Loucy (cell line): ENCODE results near the gene CCDC171.
"Not testable (repeated sequence)": the region's sequence is repeated elsewhere in the genome, so short reads cannot be mapped to it uniquely, and the experiment has no call there.

Source experiments
- H2AFZ ChIP-seq: fragments of 200-600 bp; sonication (generic); 2 replicates; pipeline ENCODE4 v1.6.0; 2016; ENCODE audit warnings: antibody characterized with exemption, mild to moderate bottlenecking, low read length, moderate library complexity
- H3F3A ChIP-seq: fragments of 200-600 bp; 2 replicates; pipeline ENCODE4 v1.6.0; 2016; ENCODE audit warnings: antibody characterized with exemption, low read depth, mild to moderate bottlenecking
- H3K27me3 ChIP-seq: fragments of 200-600 bp; sonication (generic); 2 replicates; pipeline ENCODE4 v1.6.1; 2014; ENCODE audit warnings: low read length, mild to moderate bottlenecking; ENCODE audit not compliant: insufficient read depth, poor library complexity, severe bottlenecking
- H3K36me3 ChIP-seq: fragments of 200-600 bp; sonication (generic); 2 replicates; pipeline ENCODE4 v1.6.1; 2016; ENCODE audit warnings: low read length; ENCODE audit not compliant: insufficient read depth
- H3K4me1 ChIP-seq: fragments of 200-600 bp; sonication (generic); 2 replicates; pipeline ENCODE4 v1.5.1; 2014; ENCODE audit warnings: low read length, mild to moderate bottlenecking; ENCODE audit not compliant: insufficient read depth, poor library complexity, severe bottlenecking
- H3K4me2 ChIP-seq: fragments of 200-600 bp; sonication (generic); 2 replicates; pipeline ENCODE4 v1.6.0; 2014; ENCODE audit warnings: antibody characterized with exemption, low read length, low read depth, mild to moderate bottlenecking; ENCODE audit not compliant: poor library complexity, severe bottlenecking
- H3K4me3 ChIP-seq: fragments of 200-600 bp; sonication (generic); 2 replicates; pipeline ENCODE4 v1.5.1; 2014; ENCODE audit warnings: low read length, mild to moderate bottlenecking, mixed read lengths; ENCODE audit not compliant: poor library complexity, severe bottlenecking
- H3K79me2 ChIP-seq: fragments of 200-600 bp; sonication (generic); 2 replicates; pipeline ENCODE4 v1.6.1; 2014; ENCODE audit warnings: low read length; ENCODE audit not compliant: insufficient read depth
- H3K9ac ChIP-seq: fragments of 200-600 bp; sonication (generic); 2 replicates; pipeline ENCODE4 v1.6.0; 2014; ENCODE audit warnings: mild to moderate bottlenecking, low read depth, low read length, moderate library complexity; ENCODE audit not compliant: poor library complexity, severe bottlenecking
- H3K9me2 ChIP-seq: fragments of 200-600 bp; sonication (generic); replicated peaks from 2 replicates; pipeline ENCODE4 v1.6.1; 2016; ENCODE audit warnings: low read depth, low read length, mixed read lengths
- H3K9me3 ChIP-seq: fragments of 200-600 bp; sonication (generic); 2 replicates; pipeline ENCODE4 v1.6.1; 2014; ENCODE audit warnings: mild to moderate bottlenecking, antibody characterized with exemption, low read length, low read depth; ENCODE audit not compliant: insufficient read depth
- H4K20me1 ChIP-seq: fragments of 200-600 bp; sonication (generic); 2 replicates; pipeline ENCODE4 v1.6.0; 2014; ENCODE audit warnings: antibody characterized with exemption, low read length, mild to moderate bottlenecking; ENCODE audit not compliant: insufficient read depth, poor library complexity, severe bottlenecking
- EZH2phosphoT487 ChIP-seq: fragments of 200-600 bp; IDR thresholded peaks from 2 replicates; pipeline ENCODE4 v1.6.1; 2018; ENCODE audit warnings: antibody characterized with exemption, mild to moderate bottlenecking, moderate library complexity, borderline replicate concordance
- TF ChIP-seq, protein P1 (sequence below): fragments of 200-600 bp; sonication (generic); conservative IDR thresholded peaks from 2 replicates; pipeline ENCODE4 v1.5.1; 2014; ENCODE audit warnings: mild to moderate bottlenecking, antibody characterized with exemption, low read length

CCDC171 gene

DNA sequence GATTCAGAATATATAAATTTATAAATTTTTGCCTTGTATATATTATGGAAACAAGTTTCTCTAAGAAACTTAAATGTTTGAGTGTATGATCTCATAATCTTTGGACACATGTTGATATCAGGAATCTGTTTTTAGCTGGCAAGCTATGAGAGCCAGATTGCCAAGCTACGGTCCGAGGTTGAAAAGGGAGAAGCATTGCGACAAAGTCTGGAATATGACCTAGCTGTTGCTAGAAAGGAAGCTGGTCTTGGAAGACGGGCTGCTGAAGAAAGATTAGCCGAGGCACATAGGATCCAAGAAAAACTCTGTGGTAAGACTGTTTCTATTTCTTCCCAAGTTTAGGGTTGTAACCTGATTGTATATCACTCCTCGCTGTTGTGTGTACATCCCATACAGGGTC is 25.9 kb downstream of the CCDC171 start:
- Histone ChIP-seq H4K20me1 (no peaks in the 10 kb centered on the region), H3K79me2 (no peaks in the 10 kb centered on the region), H3K9me3 (no peaks in the 10 kb centered on the region), H2AFZ (no peak overlapping the region), H3K36me3 (peaks cover 31% of the 10 kb centered on the region), H3K4me1 (no peaks in the 10 kb centered on the region), H3K9me2 (no peaks in the 10 kb centered on the region), H3F3A (no peaks in the 10 kb centered on the region), H3K9ac (no peak overlapping the region), H3K4me2 (no peak overlapping the region), H3K27me3 (no peaks in the 10 kb centered on the region), H3K4me3 (no peak overlapping the region)
- TF ChIP-seq EZH2phosphoT487, result no peak
- TF ChIP-seq, protein P1, sequence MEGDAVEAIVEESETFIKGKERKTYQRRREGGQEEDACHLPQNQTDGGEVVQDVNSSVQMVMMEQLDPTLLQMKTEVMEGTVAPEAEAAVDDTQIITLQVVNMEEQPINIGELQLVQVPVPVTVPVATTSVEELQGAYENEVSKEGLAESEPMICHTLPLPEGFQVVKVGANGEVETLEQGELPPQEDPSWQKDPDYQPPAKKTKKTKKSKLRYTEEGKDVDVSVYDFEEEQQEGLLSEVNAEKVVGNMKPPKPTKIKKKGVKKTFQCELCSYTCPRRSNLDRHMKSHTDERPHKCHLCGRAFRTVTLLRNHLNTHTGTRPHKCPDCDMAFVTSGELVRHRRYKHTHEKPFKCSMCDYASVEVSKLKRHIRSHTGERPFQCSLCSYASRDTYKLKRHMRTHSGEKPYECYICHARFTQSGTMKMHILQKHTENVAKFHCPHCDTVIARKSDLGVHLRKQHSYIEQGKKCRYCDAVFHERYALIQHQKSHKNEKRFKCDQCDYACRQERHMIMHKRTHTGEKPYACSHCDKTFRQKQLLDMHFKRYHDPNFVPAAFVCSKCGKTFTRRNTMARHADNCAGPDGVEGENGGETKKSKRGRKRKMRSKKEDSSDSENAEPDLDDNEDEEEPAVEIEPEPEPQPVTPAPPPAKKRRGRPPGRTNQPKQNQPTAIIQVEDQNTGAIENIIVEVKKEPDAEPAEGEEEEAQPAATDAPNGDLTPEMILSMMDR, result no peak

DNA sequence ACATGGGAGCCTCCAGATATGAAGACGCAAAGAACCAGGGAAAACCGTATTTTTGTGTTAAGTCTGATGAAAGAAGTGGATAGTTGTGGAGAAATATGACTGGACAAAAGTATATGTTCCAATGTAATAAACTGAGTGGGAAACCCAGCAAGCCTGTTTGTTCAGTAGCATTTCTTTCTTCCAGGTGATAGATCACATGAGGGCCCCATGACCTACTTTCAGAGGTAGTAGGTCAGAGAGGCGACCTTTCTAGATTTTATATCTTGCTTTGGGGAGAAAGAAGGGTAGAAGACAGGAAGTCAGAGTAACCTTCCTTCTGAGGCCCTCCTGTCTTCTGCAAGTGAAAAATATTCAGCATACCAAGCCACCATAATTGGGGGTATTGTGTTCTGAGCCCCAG is 31.5 kb downstream of the CCDC171 start:
- TF ChIP-seq, protein P1, result no peak
- no peak for TF ChIP-seq EZH2phosphoT487
- no peak overlapping the region for H3K4me3 ChIP-seq
- H3K4me1 ChIP-seq, result peaks cover 5% of the 10 kb centered on the region
- H3K9me3 ChIP-seq, result no peaks in the 10 kb centered on the region
- H3K79me2 ChIP-seq, result no peaks in the 10 kb centered on the region
- no peaks in the 10 kb centered on the region for H3K27me3 ChIP-seq
- no peak overlapping the region for H3K4me2 ChIP-seq
- no peaks in the 10 kb centered on the region for H3F3A ChIP-seq
- H3K36me3 ChIP-seq, result peaks cover 18% of the 10 kb centered on the region
- no peak overlapping the region for H3K9ac ChIP-seq
- no peak overlapping the region for H2AFZ ChIP-seq
- H4K20me1 ChIP-seq, result no peaks in the 10 kb centered on the region
- no peaks in the 10 kb centered on the region for H3K9me2 ChIP-seq

DNA sequence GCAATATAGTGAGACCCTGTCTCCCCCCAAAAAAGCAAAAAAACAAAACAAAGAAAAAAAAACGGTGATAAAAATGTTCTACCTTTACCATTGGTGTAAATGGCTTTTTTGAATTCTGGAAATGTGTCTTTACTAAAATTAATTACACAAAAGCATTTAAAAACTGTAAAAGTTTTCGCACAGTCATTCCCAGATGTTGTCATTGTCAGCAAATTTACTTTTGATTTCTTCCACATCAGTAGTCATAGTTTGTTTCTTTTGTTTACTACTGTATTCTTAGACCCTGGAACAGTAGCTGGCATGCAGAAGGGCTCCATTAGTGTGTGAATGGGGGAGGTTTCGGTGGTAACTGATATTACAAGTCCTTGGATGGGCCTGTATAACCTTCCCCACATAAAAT is 39.5 kb downstream of the CCDC171 start:
- Histone ChIP-seq H3F3A (no peaks in the 10 kb centered on the region), H3K4me1 (no peaks in the 10 kb centered on the region), H3K79me2 (no peaks in the 10 kb centered on the region), H3K36me3 (peaks cover 3% of the 10 kb centered on the region; the same call in 1 of the 2 replicates), H3K27me3 (no peaks in the 10 kb centered on the region), H3K4me3 (no peak overlapping the region), H3K9ac (no peak overlapping the region), H3K9me3 (no peaks in the 10 kb centered on the region), H3K9me2 (no peaks in the 10 kb centered on the region), H2AFZ (no peak overlapping the region), H4K20me1 (no peaks in the 10 kb centered on the region), H3K4me2 (no peak overlapping the region)
- TF ChIP-seq, protein P1, result no peak
- no peak for TF ChIP-seq EZH2phosphoT487

DNA sequence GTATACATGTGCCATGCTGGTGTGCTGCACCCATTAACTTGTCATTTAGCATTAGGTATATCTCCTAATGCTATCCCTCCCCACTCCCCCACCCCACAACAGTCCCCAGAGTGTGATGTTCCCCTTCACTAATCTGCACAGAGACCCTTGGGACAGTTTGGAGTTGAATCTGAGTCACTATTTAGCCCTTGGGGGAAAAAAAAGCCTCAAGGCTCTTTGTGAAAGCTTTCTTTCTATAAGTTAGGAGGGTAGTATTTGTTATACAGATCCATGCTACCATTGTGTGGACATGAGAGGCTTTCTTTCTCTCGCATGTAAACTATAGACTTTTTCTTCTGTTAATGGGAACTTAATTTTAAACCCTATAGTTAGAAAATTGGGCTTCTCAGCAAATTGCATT is 40.1 kb downstream of the CCDC171 start:
- H3K9ac ChIP-seq, H3K9me2 ChIP-seq, H3K4me1 ChIP-seq, H3K36me3 ChIP-seq, H3K9me3 ChIP-seq, H3K4me3 ChIP-seq, H3F3A ChIP-seq, H3K27me3 ChIP-seq, H3K4me2 ChIP-seq, H4K20me1 ChIP-seq, H3K79me2 ChIP-seq, H2AFZ ChIP-seq: not testable (repeated sequence)

DNA sequence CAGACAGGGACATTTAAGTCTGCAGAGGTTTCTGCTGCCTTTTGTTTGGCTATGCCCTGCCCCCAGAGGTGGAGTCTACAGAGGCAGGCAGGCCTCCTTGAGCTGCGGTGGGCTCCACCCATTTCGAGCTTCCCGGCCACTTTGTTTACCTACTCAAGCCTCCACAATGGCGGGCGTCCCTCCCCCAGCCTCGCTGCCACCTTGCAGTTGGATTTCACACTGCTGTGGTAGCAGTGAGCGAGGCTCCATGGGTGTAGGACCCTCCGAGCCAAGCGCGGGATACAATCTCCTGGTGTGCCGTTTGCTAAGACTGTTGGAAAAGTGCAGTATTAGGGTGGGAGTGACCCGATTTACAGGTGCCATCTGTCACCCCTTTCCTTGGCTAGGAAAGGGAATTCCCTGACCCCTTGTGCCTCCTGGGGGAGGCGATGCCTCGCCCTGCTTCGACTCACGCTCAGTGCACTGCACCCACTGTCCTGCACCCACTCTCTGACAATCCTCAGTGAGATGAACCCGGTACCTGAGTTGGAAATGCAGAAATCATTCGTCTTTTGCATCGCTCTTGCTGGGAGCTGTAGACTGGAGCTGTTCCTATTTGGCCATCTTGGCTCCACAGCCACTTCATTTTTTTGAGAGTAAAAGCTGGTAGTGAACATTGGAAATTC is 48.0 kb downstream of the CCDC171 start:
- H3K27me3 ChIP-seq, H3K4me1 ChIP-seq, H3K79me2 ChIP-seq, H3K9ac ChIP-seq, H3K4me3 ChIP-seq, H3K9me2 ChIP-seq, H3K4me2 ChIP-seq, H2AFZ ChIP-seq, H4K20me1 ChIP-seq, H3K9me3 ChIP-seq, H3F3A ChIP-seq, H3K36me3 ChIP-seq: not testable (repeated sequence)
